ENCODE data around the gene RPL7A.

The RPL7A gene

DNA sequence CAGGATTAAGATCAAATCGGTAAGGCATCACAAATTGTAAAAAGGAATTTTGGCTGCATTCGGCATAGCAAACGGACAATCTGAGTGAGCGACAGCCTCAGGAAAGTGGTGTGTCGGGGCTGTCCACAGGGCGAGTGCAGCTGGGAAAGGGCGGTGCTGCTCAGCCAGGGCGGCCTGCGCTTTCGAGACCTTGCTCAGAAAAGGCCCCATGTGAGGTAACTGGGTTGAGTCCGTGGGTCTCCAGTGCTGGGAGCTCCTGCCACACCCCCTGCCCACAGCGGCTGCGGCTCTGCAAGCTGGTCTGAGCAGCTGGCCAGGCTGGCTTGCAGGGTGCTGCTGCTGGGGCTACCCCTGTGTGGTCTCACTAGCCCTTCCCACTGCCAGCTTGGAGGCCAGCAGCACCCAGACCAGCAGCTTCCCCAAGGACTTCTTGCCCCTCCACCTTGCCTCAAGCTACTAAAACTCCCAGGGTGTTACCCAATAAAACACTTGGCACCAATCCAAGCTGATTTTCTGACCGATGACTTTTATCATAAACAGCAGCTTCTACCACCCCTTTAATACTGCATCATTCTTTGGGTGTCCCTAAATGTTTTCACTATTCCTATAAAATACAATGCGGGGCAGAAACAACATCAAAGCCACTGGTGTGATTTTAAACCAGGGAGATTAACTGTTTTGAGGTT is 14.5 kb downstream of the RPL7A start:
- no peaks in the 10 kb centered on the region for H3K27me3 ChIP-seq (replicated peaks; ENCODE audit: control insufficient read depth, insufficient read depth, low read length)
- H3K4me3 ChIP-seq (replicated peaks; ENCODE audit: low read depth, low read length): no peak overlapping the region
- H3K36me3 ChIP-seq (ENCODE audit: control insufficient read depth, insufficient read depth, low read length): peaks cover 55% of the 10 kb centered on the region
- no peak for DNase-seq (ENCODE audit: extremely low read depth, insufficient read length)
- no peak for TF ChIP-seq CTCF (IDR thresholded peaks at IDR 0.05; ENCODE audit: insufficient read depth, low read length, poor library complexity, severe bottlenecking)

DNA sequence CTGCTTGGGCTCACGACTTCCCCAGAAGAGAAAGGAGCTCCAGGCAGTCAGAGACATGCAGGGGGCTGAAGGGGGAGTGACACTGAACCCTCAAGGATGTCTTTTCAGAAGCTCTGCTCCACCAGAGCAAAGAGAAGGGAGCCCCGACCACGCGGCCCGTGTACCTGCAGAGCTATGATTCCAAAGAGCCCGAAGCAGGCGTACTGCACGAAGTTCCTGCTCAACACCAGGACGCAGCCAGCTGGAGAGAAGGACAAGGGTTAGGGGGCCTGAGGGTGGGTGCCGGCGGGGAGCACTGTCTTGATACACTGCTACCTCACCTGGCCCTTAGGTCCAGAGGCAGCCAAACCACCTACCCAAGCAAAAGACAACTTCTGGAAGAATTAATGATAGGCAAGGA is 18.4 kb downstream of the RPL7A start:
- peaks cover 66% of the 10 kb centered on the region for H3K36me3 ChIP-seq (ENCODE audit: control insufficient read depth, insufficient read depth, low read length)
- DNase-seq (ENCODE audit: extremely low read depth, insufficient read length): no peak

GRCh38 chr9:133367221-133367620 is 19.2 kb downstream of the RPL7A start:
- no peak for DNase-seq (ENCODE audit: extremely low read depth, insufficient read length)
- TF ChIP-seq CTCF (IDR thresholded peaks at IDR 0.05; ENCODE audit: insufficient read depth, low read length, poor library complexity, severe bottlenecking): no peak
- no peak overlapping the region for H3K4me3 ChIP-seq (replicated peaks; ENCODE audit: low read depth, low read length)
- peaks cover 61% of the 10 kb centered on the region for H3K36me3 ChIP-seq (ENCODE audit: control insufficient read depth, insufficient read depth, low read length)
- H3K27me3 ChIP-seq (replicated peaks; ENCODE audit: control insufficient read depth, insufficient read depth, low read length): no peaks in the 10 kb centered on the region

More for the DNA sequence above, 18.4 kb downstream of the RPL7A start:
- H3K4me3 ChIP-seq (replicated peaks; ENCODE audit: low read depth, low read length): no peak overlapping the region
- no peak for TF ChIP-seq CTCF (IDR thresholded peaks at IDR 0.05; ENCODE audit: insufficient read depth, low read length, poor library complexity, severe bottlenecking)
- H3K27me3 ChIP-seq (replicated peaks; ENCODE audit: control insufficient read depth, insufficient read depth, low read length): no peaks in the 10 kb centered on the region

DNA sequence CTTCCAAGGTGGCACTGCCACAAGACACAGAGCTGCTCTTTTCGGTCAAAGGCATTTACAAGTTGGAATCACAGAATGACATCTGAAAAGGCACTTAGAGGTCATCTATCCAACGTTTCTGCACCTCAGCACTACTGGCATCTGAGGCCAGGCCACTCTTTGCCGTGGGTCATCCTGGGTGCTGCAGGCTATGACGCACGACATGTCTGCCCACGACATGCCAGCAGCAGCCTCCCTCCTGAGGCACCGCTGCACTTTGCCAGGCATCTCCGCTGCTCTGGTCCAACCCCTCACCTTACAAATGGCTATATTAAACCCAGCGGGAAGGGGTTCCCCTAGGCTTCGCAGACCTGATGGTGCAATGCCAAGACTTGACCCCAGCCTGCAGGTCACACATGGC is 19.8 kb downstream of the RPL7A start:
- DNase-seq (ENCODE audit: extremely low read depth, insufficient read length): no peak
- Histone ChIP-seq H3K27me3 (replicated peaks; ENCODE audit: control insufficient read depth, insufficient read depth, low read length) (no peaks in the 10 kb centered on the region), H3K36me3 (ENCODE audit: control insufficient read depth, insufficient read depth, low read length) (peaks cover 61% of the 10 kb centered on the region), H3K4me3 (replicated peaks; ENCODE audit: low read depth, low read length) (no peak overlapping the region)
- no peak for TF ChIP-seq CTCF (IDR thresholded peaks at IDR 0.05; ENCODE audit: insufficient read depth, low read length, poor library complexity, severe bottlenecking)

GRCh38 chr9:133368249-133368881 is 20.3 kb downstream of the RPL7A start:
- Histone ChIP-seq H3K27me3 (replicated peaks; ENCODE audit: control insufficient read depth, insufficient read depth, low read length) (no peaks in the 10 kb centered on the region), H3K4me3 (replicated peaks; ENCODE audit: low read depth, low read length) (no peak overlapping the region), H3K36me3 (ENCODE audit: control insufficient read depth, insufficient read depth, low read length) (peaks cover 58% of the 10 kb centered on the region)
- no peak for DNase-seq (ENCODE audit: extremely low read depth, insufficient read length)
- TF ChIP-seq CTCF (IDR thresholded peaks at IDR 0.05; ENCODE audit: insufficient read depth, low read length, poor library complexity, severe bottlenecking): no peak
